ENCODE data around the gene LSS.

GRCh38 chr21:46264046-46264689, 35.6 kb upstream of the LSS start:
- TF ChIP-seq CTCF (conservative IDR thresholded peaks at IDR 0.05; ENCODE audit: low read length), result no peak
- TF ChIP-seq EZH2phosphoT487 (IDR thresholded peaks at IDR 0.05; ENCODE audit: borderline replicate concordance), result no peak
